IMR-90 (cell line): ENCODE results near the gene P2RX3. TPM values are rescaled to one million over a fixed set of nuclear protein-coding genes. Genes with fewer than 3 reads are reported as not detected.

Source experiments
- ATAC-seq: fragments of 200-7000 bp; cut with Tn5 transposase; 2 replicates; pipeline ENCODE4 v1.9.1; 2020; ENCODE audit warnings: low read depth, mild to moderate bottlenecking, moderate library complexity
- BruUV-seq: library from RNA; stranded (reverse); fragments of 400-500 nt; replicated peaks from 2 replicates; lab custom pipeline; 2021; lab: Mats Ljungman, UMichigan
- CTCF ChIA-PET: fragments of 300-600 bp; formaldehyde crosslinking; extraction: SDS; loops from one replicate; lab custom pipeline; 2021; ENCODE audit warnings: antibody characterized with exemption; lab: Yijun Ruan, JAX
- POLR2A ChIA-PET: fragments of 300-600 bp; sonication (Branson Sonifier 250); formaldehyde crosslinking; loops from one replicate; lab custom pipeline; 2022; ENCODE audit warnings: antibody characterized with exemption; ENCODE audit not compliant: unreplicated experiment; lab: Charles Lee
- DNase-seq: peaks from one replicate; pipeline ENCODE4 v3.0.0; 2013
- H2AFZ ChIP-seq: replicated peaks from 2 replicates; pipeline ENCODE3; 2013; ENCODE audit warnings: low read length, mild to moderate bottlenecking; ENCODE audit not compliant: poor library complexity
- H2AK5ac ChIP-seq: 2 replicates; pipeline ENCODE4 v1.6.1; 2013; ENCODE audit warnings: low read depth, low read length, inconsistent platforms
- H2AK9ac ChIP-seq: replicated peaks from 2 replicates; pipeline ENCODE3; 2013; ENCODE audit warnings: mild to moderate bottlenecking, low read depth, low read length, moderate library complexity; ENCODE audit not compliant: poor library complexity
- H2BK120ac ChIP-seq: 2 replicates; pipeline ENCODE4 v1.6.1; 2013; ENCODE audit warnings: low read depth, low read length, inconsistent platforms
- H2BK15ac ChIP-seq: 3 replicates; pipeline ENCODE4 v1.6.1; 2013; ENCODE audit warnings: low read depth, low read length, inconsistent platforms
- H2BK20ac ChIP-seq: 2 replicates; pipeline ENCODE4 v1.6.1; 2013; ENCODE audit warnings: low read depth, mild to moderate bottlenecking, inconsistent platforms, low read length, moderate library complexity
- H2BK5ac ChIP-seq: 2 replicates; pipeline ENCODE4 v1.6.1; 2013; ENCODE audit warnings: mild to moderate bottlenecking, low read depth, low read length, inconsistent platforms; ENCODE audit not compliant: poor library complexity, severe bottlenecking
- H3K14ac ChIP-seq: replicated peaks from 2 replicates; pipeline ENCODE4 v1.6.1; 2013; ENCODE audit warnings: low read depth, low read length, inconsistent platforms
- H3K18ac ChIP-seq: 2 replicates; pipeline ENCODE4 v1.6.1; 2013; ENCODE audit warnings: low read depth, low read length, control low read depth
- H3K23ac ChIP-seq: 2 replicates; pipeline ENCODE4 v1.6.1; 2013; ENCODE audit warnings: low read depth, low read length, inconsistent platforms
- H3K27ac ChIP-seq: 2 replicates; pipeline ENCODE4 v1.5.1; 2013; ENCODE audit warnings: mild to moderate bottlenecking, control low read depth, low read length; ENCODE audit not compliant: insufficient read depth
- H3K27me3 ChIP-seq: 2 replicates; pipeline ENCODE4 v1.6.1; 2013; ENCODE audit warnings: low read length; ENCODE audit not compliant: control insufficient read depth, insufficient read depth
- H3K36me3 ChIP-seq: 2 replicates; pipeline ENCODE4 v1.6.1; 2013; ENCODE audit warnings: low read length, mixed read lengths; ENCODE audit not compliant: control insufficient read depth, insufficient read depth
- H3K4ac ChIP-seq: 2 replicates; pipeline ENCODE4 v1.6.1; 2013; ENCODE audit warnings: low read depth, low read length, inconsistent platforms
- H3K4me1 ChIP-seq: 2 replicates; pipeline ENCODE4 v1.6.1; 2013; ENCODE audit warnings: low read length, mixed read lengths; ENCODE audit not compliant: control insufficient read depth, insufficient read depth
- H3K4me2 ChIP-seq: 2 replicates; pipeline ENCODE4 v1.6.1; 2013; ENCODE audit warnings: low read depth, mild to moderate bottlenecking, control low read depth, low read length, moderate library complexity
- H3K4me3 ChIP-seq: 2 replicates; pipeline ENCODE4 v1.5.1; 2013; ENCODE audit warnings: low read depth, mild to moderate bottlenecking, control low read depth, low read length, moderate library complexity; ENCODE audit not compliant: insufficient read depth
- H3K56ac ChIP-seq: 2 replicates; pipeline ENCODE4 v1.6.1; 2013; ENCODE audit warnings: low read length, inconsistent platforms; ENCODE audit not compliant: insufficient read depth; ENCODE audit errors: extremely low read depth
- H3K79me1 ChIP-seq, 2 experiments: 2 replicates each; pipeline ENCODE4 v1.6.1; 2013; ENCODE audit warnings: low read length in 2 of 2, inconsistent platforms in 1 of 2, low read depth in 1 of 2
- H3K9ac ChIP-seq: 2 replicates; pipeline ENCODE4 v1.6.1; 2013; ENCODE audit warnings: low read depth, low read length, control low read depth
- H3K9me1 ChIP-seq: 2 replicates; pipeline ENCODE4 v1.6.1; 2013; ENCODE audit warnings: low read length, inconsistent platforms; ENCODE audit not compliant: insufficient read depth
- H3K9me3 ChIP-seq: 2 replicates; pipeline ENCODE4 v1.6.1; 2013; ENCODE audit warnings: low read length; ENCODE audit not compliant: control insufficient read depth, insufficient read depth
- H4K20me1 ChIP-seq: 2 replicates; pipeline ENCODE4 v1.6.1; 2013; ENCODE audit warnings: low read length, inconsistent platforms; ENCODE audit not compliant: insufficient read depth
- H4K5ac ChIP-seq: 2 replicates; pipeline ENCODE4 v1.6.1; 2013; ENCODE audit warnings: mild to moderate bottlenecking, low read depth, low read length, control low read depth
- H4K8ac ChIP-seq, 2 experiments: 2 replicates each; pipeline ENCODE4 v1.6.1; 2013; ENCODE audit warnings: low read depth in 2 of 2, low read length in 2 of 2, control low read depth in 1 of 2, inconsistent platforms in 1 of 2
- H4K91ac ChIP-seq: 2 replicates; pipeline ENCODE4 v1.6.1; 2013; ENCODE audit warnings: low read depth, low read length, inconsistent platforms; ENCODE audit not compliant: insufficient read depth
- CHD1 ChIP-seq: IDR thresholded peaks from 2 replicates; pipeline ENCODE4 v1.6.1; 2012; ENCODE audit warnings: low read depth, low read length, improper control_type of control experiment
- ELK1 ChIP-seq: fragments of 150-350 bp; IDR thresholded peaks from 2 replicates; pipeline ENCODE4 v1.6.1; 2016; ENCODE audit warnings: low read depth, mild to moderate bottlenecking, low read length, moderate library complexity, borderline replicate concordance
- FOS ChIP-seq: fragments of 150-350 bp; IDR thresholded peaks from 2 replicates; pipeline ENCODE4 v1.6.1; 2016; ENCODE audit warnings: low read depth, low read length
- MAFK ChIP-seq: IDR thresholded peaks from 2 replicates; pipeline ENCODE4 v1.6.1; 2012; ENCODE audit warnings: low read depth, low read length, improper control_type of control experiment
- MAZ ChIP-seq: IDR thresholded peaks from 2 replicates; pipeline ENCODE4 v1.6.1; 2012; ENCODE audit warnings: low read depth, mild to moderate bottlenecking, low read length, improper control_type of control experiment, moderate library complexity, borderline replicate concordance
- MXI1 ChIP-seq: IDR thresholded peaks from 2 replicates; pipeline ENCODE4 v1.6.1; 2012; ENCODE audit warnings: low read depth, mild to moderate bottlenecking, low read length, moderate library complexity, borderline replicate concordance
- NFE2L2 ChIP-seq: fragments of 150-350 bp; IDR thresholded peaks from 2 replicates; pipeline ENCODE4 v1.6.1; 2016; ENCODE audit warnings: low read depth, mild to moderate bottlenecking, low read length
- RCOR1 ChIP-seq: IDR thresholded peaks from 2 replicates; pipeline ENCODE4 v1.6.1; 2012; ENCODE audit warnings: mild to moderate bottlenecking, low read length, improper control_type of control experiment; ENCODE audit not compliant: insufficient replicate concordance
- SMC3 ChIP-seq: fragments of 150-350 bp; IDR thresholded peaks from 2 replicates; pipeline ENCODE4 v1.6.1; 2016; ENCODE audit warnings: low read depth, mild to moderate bottlenecking, antibody characterized with exemption, low read length, moderate library complexity
- USF2 ChIP-seq: fragments of 150-350 bp; IDR thresholded peaks from 2 replicates; pipeline ENCODE4 v1.6.1; 2017; ENCODE audit warnings: mild to moderate bottlenecking, antibody characterized with exemption, low read length, low read depth
- WGBS, 2 experiments: methylation state at CpG; one replicate each; pipeline versions ENCODE4 v1.1.5 to v1.1.7; 2013; ENCODE audit warnings: missing lambda C conversion rate in 2 of 2; ENCODE audit not compliant: insufficient read length in 1 of 2; ENCODE audit errors: extremely low coverage in 2 of 2; 5-methylcytosine and 5-hydroxymethylcytosine counted together
- dilution Hi-C: fragments of 300-500 bp; cut with HindIII; formaldehyde crosslinking; loops from one replicate; pipeline ENCODE4 v1.14.3; 2018; ENCODE audit warnings: low sequenced_read_pairs; ENCODE audit not compliant: unreplicated experiment
- in situ Hi-C: fragments of 300-500 bp; cut with MboI; formaldehyde crosslinking; loops from 3 replicates; pipeline ENCODE4 v1.14.3; 2019; ENCODE audit warnings: low sequenced_read_pairs, inconsistent platforms, mixed read lengths
- intact Hi-C: fragments of 100-400 bp; cut with micrococcal nuclease; formaldehyde crosslinking; loops from 2 replicates; pipeline ENCODE4 v1.10.0; 2022
- polyA plus RNA-seq, 3 experiments: library from polyadenylated mRNA; depleted of rRNA; stranded (reverse); fragments of >200 nt; gene quantifications; 2 replicates each; pipeline ENCODE4 v1.2.3, GENCODE V29; 2012; ENCODE audit warnings: low replicate concordance in 1 of 3
- total RNA-seq: library from RNA; depleted of rRNA; stranded (reverse); fragments of >200 nt; gene quantifications from 2 replicates; pipeline ENCODE4 v1.2.3, GENCODE V29; 2012

P2RX3 gene
- total and polyA plus RNA-seq, 2 of the 4 experiments (the other 2 are of a cell fraction) = not detected

GRCh38 chr11:57414612-57415212, 76.6 kb downstream of the P2RX3 start:
- Histone ChIP-seq H3K27ac (no peak overlapping the region), H3K56ac (no peak overlapping the region), H4K91ac (no peak overlapping the region), H2BK20ac (no peak overlapping the region), H3K27me3 (no peaks in the 10 kb centered on the region), H3K9ac (no peak overlapping the region), H3K4me1 (peaks cover 3% of the 10 kb centered on the region; the same call in 1 of the 2 replicates), H2AK5ac (no peak overlapping the region), H2BK15ac (no peak overlapping the region), H4K5ac (no peak overlapping the region), H3K4me3 (no peak overlapping the region), H2AFZ (no peak overlapping the region), H3K9me1 (no peaks in the 10 kb centered on the region; the same call in 1 of the 2 replicates), H4K8ac (no peak overlapping the region), H4K20me1 (no peaks in the 10 kb centered on the region), H2AK9ac (no peak overlapping the region), H3K36me3 (peaks cover 27% of the 10 kb centered on the region), H2BK5ac (no peak overlapping the region), H3K4me2 (no peak overlapping the region), H3K18ac (no peak overlapping the region), H3K14ac (no peak overlapping the region), H3K79me1 (no peaks in the 10 kb centered on the region), H2BK120ac (no peak overlapping the region), H3K23ac (no peak overlapping the region), H3K9me3 (no peaks in the 10 kb centered on the region), H3K4ac (no peak overlapping the region)
- ChIA-PET POLR2A (no interaction called here), CTCF (no interaction called here)
- BruUV-seq = no TSS peak
- in situ Hi-C loops (no loop called here), intact Hi-C loops (no loop called here), dilution Hi-C loops (no loop called here)
- WGBS, 2 experiments = 95% methylated on average over 4 of the region's 11 CpGs; no CpG with 5 or more reads in 1 of the 2 experiments
- no peak for ATAC-seq
- TF ChIP-seq CHD1 (no peak), ELK1 (no peak), SMC3 (no peak), FOS (no peak), MAZ (no peak), MAFK (no peak), NFE2L2 (no peak), USF2 (no peak), RCOR1 (no peak), MXI1 (no peak)
- no peak for DNase-seq
